ENCODE results near the gene ISG20.

Gene ISG20

GRCh38 chr15:88619796-88620195 lies 19.0 kb upstream of the ISG20 start:
- Histone ChIP-seq H3K27me3 (ENCODE audit: control insufficient read depth, low read length) (no peaks in the 10 kb centered on the region), H3K27ac (ENCODE audit: low read depth, low read length) (no peak overlapping the region), H3K36me3 (ENCODE audit: control insufficient read depth, low read length) (peaks cover 35% of the 10 kb centered on the region), H3K4me1 (ENCODE audit: control insufficient read depth, low read length) (peaks cover 34% of the 10 kb centered on the region), H4K20me1 (ENCODE audit: control insufficient read depth, insufficient read depth, low read depth, low read length) (peaks cover 12% of the 10 kb centered on the region), H3K9me2 (replicated peaks; ENCODE audit: control insufficient read depth, low read length) (no peaks in the 10 kb centered on the region), H3K9me3 (ENCODE audit: control insufficient read depth, insufficient read depth, low read length) (no peaks in the 10 kb centered on the region), H3F3A (ENCODE audit: control insufficient read depth, insufficient read depth) (0 out of 2 replicates have a peak, but pooled peaks cover 2% of the 10 kb centered on the region), H3K79me2 (ENCODE audit: control insufficient read depth, low read length) (peaks cover 41% of the 10 kb centered on the region), H3K4me2 (ENCODE audit: low read length) (no peak overlapping the region), H3K4me3 (ENCODE audit: low read length) (no peak overlapping the region)
- TF ChIP-seq EZH2phosphoT487 (IDR thresholded peaks at IDR 0.05; ENCODE audit: borderline replicate concordance, low read length) (no peak), CTCF (IDR thresholded peaks at IDR 0.05; ENCODE audit: low read depth, low read length, poor library complexity, severe bottlenecking) (no peak)

GRCh38 chr15:88620995-88621772 lies 17.6 kb upstream of the ISG20 start, which contains the start of gene AEN:
AEN (plus strand) TSS chr15:88621340; CDS start chr15:88626210, 4,870 bp downstream.
- TF ChIP-seq CTCF (IDR thresholded peaks at IDR 0.05; ENCODE audit: low read depth, low read length, poor library complexity, severe bottlenecking) (no peak), EZH2phosphoT487 (IDR thresholded peaks at IDR 0.05; ENCODE audit: borderline replicate concordance, low read length) (no peak)
- H3K4me3 ChIP-seq (ENCODE audit: low read length), result peak within 1 kb of the TSS; percentile 96
- H4K20me1 ChIP-seq (ENCODE audit: control insufficient read depth, insufficient read depth, low read depth, low read length), result peaks cover 21% of the 10 kb centered on the region
- peaks cover 55% of the 10 kb centered on the region for H3K79me2 ChIP-seq (ENCODE audit: control insufficient read depth, low read length)
- H3K27ac ChIP-seq (ENCODE audit: low read depth, low read length), result peak within 1 kb of the TSS; percentile 70
- 0 out of 2 replicates have a peak, but pooled peaks cover 2% of the 10 kb centered on the region for H3F3A ChIP-seq (ENCODE audit: control insufficient read depth, insufficient read depth)
- no peaks in the 10 kb centered on the region for H3K27me3 ChIP-seq (ENCODE audit: control insufficient read depth, low read length)
- peaks cover 48% of the 10 kb centered on the region for H3K36me3 ChIP-seq (ENCODE audit: control insufficient read depth, low read length)
- H3K9me3 ChIP-seq (ENCODE audit: control insufficient read depth, insufficient read depth, low read length), result no peaks in the 10 kb centered on the region
- no peaks in the 10 kb centered on the region for H3K9me2 ChIP-seq (replicated peaks; ENCODE audit: control insufficient read depth, low read length)
- H3K4me2 ChIP-seq (ENCODE audit: low read length), result peak within 1 kb of the TSS; percentile 89
- peaks cover 39% of the 10 kb centered on the region for H3K4me1 ChIP-seq (ENCODE audit: control insufficient read depth, low read length)

GRCh38 chr15:88621789-88622604 lies 16.8 kb upstream of the ISG20 start:
- H4K20me1 ChIP-seq (ENCODE audit: control insufficient read depth, insufficient read depth, low read depth, low read length), result peaks cover 29% of the 10 kb centered on the region
- no peaks in the 10 kb centered on the region for H3K9me3 ChIP-seq (ENCODE audit: control insufficient read depth, insufficient read depth, low read length)
- H3K36me3 ChIP-seq (ENCODE audit: control insufficient read depth, low read length), result peaks cover 56% of the 10 kb centered on the region
- H3K4me2 ChIP-seq (ENCODE audit: low read length), result peak overlapping the region; percentile 89
- peaks cover 63% of the 10 kb centered on the region for H3K79me2 ChIP-seq (ENCODE audit: control insufficient read depth, low read length)
- H3K4me1 ChIP-seq (ENCODE audit: control insufficient read depth, low read length), result peaks cover 47% of the 10 kb centered on the region
- H3K9me2 ChIP-seq (replicated peaks; ENCODE audit: control insufficient read depth, low read length), result no peaks in the 10 kb centered on the region
- TF ChIP-seq EZH2phosphoT487 (IDR thresholded peaks at IDR 0.05; ENCODE audit: borderline replicate concordance, low read length), result no peak
- no peak for TF ChIP-seq CTCF (IDR thresholded peaks at IDR 0.05; ENCODE audit: low read depth, low read length, poor library complexity, severe bottlenecking)
- H3K27me3 ChIP-seq (ENCODE audit: control insufficient read depth, low read length), result no peaks in the 10 kb centered on the region
- H3K4me3 ChIP-seq (ENCODE audit: low read length), result peak overlapping the region; percentile 96
- H3F3A ChIP-seq (ENCODE audit: control insufficient read depth, insufficient read depth), result 0 out of 2 replicates have a peak, but pooled peaks cover 2% of the 10 kb centered on the region
- H3K27ac ChIP-seq (ENCODE audit: low read depth, low read length), result peak overlapping the region; percentile 70
